PC-9 (cell line): ENCODE data around the gene HID1.
"Not testable (repeated sequence)": the region's sequence is repeated elsewhere in the genome, so short reads cannot be mapped to it uniquely, and the experiment has no call there.

Experiments used
- CTCF ChIP-seq: fragments of 200-600 bp; sonication (generic); conservative IDR thresholded peaks from 2 replicates; pipeline ENCODE4 v1.6.1; 2017; ENCODE audit warnings: mixed run types, antibody characterized with exemption, mild to moderate bottlenecking, moderate library complexity
- EZH2 ChIP-seq: fragments of 200-600 bp; sonication (generic); IDR thresholded peaks from 2 replicates; pipeline ENCODE4 v1.8.0; 2017; ENCODE audit warnings: antibody characterized with exemption, low read depth

GRCh38 chr17:74969501-74969900 lies 3.1 kb downstream of the HID1 start:
- not testable (repeated sequence) for TF ChIP-seq CTCF, EZH2
